ENCODE results near the gene STK39.

Gene STK39

DNA sequence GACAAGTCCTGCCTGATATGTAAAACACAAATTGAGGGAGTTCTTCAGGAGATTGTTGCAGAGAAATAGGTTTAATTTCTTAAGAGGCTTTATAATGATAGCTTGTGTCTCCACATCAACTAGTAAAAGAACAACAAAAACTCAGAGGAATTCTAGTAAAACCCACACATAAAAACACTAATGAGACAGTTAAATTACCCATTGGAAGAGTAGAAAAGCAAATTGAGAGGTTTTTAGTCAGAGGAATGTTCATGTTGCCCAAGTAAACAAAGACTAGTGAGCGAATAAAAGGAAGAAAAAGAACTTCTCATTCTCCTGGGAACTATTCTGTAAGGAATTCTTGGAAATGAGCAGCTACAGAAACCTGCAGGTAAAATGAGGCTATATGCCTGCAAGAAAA lies 330.6 kb downstream of the STK39 start:
- no peak for DNase-seq (ENCODE audit: low spot score)

DNA sequence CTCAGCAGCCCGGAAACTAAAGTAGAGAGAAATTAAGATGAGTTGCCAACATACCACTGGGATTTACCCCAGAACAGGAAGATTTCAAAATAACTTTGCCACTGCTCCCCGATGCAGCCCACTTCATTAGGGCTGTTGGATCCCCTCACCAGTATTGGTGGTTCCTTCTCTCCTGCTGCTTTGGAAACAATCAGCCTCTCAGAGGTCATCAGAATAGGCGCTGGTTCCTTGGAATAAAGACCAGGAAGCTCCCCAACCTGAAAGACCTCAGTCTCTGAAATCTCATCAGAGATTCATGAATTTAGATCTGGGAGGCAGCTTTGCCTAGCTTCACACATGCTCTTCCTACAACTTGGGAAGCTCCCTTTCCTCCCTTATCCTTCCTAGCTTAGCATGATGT lies 332.4 kb downstream of the STK39 start:
- DNase-seq (ENCODE audit: low spot score): no peak

DNA sequence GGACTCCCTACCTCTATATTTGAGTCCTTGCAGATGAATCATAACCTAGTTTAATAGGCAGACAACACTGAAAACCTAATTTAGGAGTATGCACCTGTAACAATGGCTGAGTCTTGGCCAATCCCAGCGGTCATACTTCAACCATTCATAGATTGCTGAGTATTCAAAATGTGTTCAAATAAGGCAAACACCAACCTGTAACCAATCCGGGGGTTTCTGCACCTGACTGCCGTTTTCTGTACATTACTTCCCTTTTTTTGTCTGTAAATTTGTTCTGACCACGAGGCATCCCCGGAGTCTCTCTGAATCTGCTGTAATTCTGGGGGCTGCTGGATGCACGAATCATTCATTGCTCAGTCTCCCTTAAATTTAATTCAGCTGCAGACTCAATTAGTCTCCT lies 338.6 kb downstream of the STK39 start:
- DNase-seq (ENCODE audit: low spot score): no peak

DNA sequence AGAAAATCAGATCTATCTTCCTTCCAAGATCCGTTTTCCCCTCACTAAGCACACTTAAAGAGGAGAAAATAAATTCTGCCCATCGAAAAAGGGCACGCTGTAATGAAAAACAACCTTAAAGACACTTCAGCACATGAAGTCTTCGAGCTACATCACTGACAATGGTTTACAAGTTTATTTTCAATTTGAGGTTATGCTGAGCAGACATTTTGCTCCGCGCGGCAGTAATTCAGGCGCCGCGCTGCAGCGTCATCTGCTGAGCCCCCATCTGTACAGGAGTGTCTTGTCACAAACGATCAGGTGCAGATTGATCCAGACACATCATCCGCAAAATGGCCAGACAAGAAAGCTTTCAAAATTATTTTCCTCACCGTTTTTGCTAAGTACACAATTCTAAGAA lies 341.7 kb downstream of the STK39 start:
- DNase-seq (ENCODE audit: low spot score): no peak
